ENCODE data around the gene CCDC121. TPM values are rescaled to one million over a fixed set of nuclear protein-coding genes. Genes with fewer than 3 reads are reported as not detected.
"Not testable (repeated sequence)": the region's sequence is repeated elsewhere in the genome, so short reads cannot be mapped to it uniquely, and the experiment has no call there.

Gene CCDC121
- polyA plus RNA-seq, 1 donor (not counting 4 experiments of a cell fraction or from before 2014, with no cell fraction given), result 1.1 TPM

DNA sequence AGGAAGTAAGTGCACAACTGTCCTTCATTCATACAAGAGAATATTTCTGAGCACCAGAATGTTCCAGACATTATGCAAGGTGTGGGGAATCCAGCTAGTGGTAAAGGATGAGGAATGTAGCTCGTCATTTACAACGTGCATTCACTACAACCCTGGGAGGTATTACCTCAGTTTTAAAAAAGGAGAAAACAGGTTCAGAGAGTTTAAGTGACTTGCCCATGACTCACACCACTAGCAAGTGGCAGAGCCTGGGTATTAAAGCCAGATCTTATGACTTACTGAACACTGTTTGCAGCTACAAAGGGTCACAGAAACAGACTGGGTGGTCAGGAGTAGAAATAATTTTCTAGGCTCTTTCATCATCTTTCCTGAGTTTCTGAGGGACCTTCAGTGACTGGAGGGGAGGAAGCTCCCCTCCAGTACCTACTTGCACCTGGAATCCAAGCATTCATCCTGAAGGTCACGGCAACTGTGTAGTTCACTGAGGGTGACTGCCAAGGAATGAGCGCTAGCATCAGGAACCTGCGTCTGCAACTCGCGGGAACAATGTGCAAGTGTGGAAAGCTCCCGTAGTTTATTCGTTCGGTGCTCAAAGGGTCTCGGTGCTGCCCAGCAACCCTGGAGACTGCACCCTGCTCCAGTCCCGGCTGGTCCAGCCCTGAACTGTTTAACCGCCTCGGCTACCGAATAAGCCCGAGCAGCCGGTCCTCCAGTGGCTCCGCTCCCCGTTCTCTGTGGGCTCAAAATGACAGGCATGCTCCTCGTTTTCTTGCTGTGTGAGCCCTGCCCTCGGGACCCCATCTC, 647 bp downstream of the CCDC121 start:
- peak; percentile 79 for FAIRE-seq

DNA sequence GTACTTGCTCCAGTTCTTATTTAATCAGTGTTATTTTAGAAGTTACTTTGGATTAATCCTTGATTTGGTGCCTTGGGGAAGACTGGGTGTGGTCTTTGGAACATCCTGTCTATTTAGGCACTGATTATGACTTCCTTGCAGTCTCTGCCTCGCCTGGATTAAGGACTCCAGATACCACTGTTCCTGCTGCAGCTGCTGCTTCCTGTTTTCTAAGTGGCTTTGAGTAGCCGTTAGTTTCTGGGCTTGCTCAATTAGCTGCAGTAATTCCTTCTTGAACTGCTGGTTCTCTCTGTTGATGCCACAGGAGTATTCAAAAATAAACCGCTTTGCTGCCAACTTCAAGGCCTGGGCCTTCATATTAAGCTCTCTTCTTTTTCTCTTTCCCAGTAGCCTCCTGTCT, 1.9 kb downstream of the CCDC121 start:
- Histone ChIP-seq H3K4me2 (ENCODE audit: control insufficient read depth, extremely low read depth, insufficient read depth, low read depth, low read length) (peak overlapping the region; percentile 76), H3K4me1 (ENCODE audit: control insufficient read depth, extremely low read depth, insufficient read depth, low read length) (peaks cover 41% of the 10 kb centered on the region), H3K27ac (ENCODE audit: control insufficient read depth, insufficient read depth, low read length) (peak overlapping the region; percentile 99), H3K79me2 (ENCODE audit: control insufficient read depth, insufficient read depth, low read length) (peaks cover 22% of the 10 kb centered on the region), H3K36me3 (ENCODE audit: control insufficient read depth in 2 of 2, extremely low read depth in 1 of 2, insufficient read depth in 2 of 2, low read length in 2 of 2) (peaks cover 6 to 16% of the 10 kb centered on the region in 2 experiments)
- H3K27me3 ChIP-seq (ENCODE audit: control insufficient read depth, extremely low read depth, insufficient read depth, low read length); H2AFZ ChIP-seq (ENCODE audit: control insufficient read depth, low read length); H3K9me1 ChIP-seq (ENCODE audit: control insufficient read depth, extremely low read depth, insufficient read depth, low read length); dilution Hi-C loops (cut with MboI; ENCODE audit: extremely low pct_ligation_motif_present, low sequenced_read_pairs); H4K20me1 ChIP-seq (ENCODE audit: control insufficient read depth, extremely low read depth, insufficient read depth, low read length); H3K9ac ChIP-seq (ENCODE audit: control insufficient read depth, extremely low read depth, insufficient read depth, low read length); H3K9me3 ChIP-seq (ENCODE audit: control insufficient read depth, low read depth, low read length); H3K4me3 ChIP-seq (ENCODE audit: control insufficient read depth in 2 of 3, extremely low read depth in 1 of 3, insufficient read depth in 2 of 3, low read depth in 1 of 3, low read length in 3 of 3); DNase-seq (ENCODE audit: low read depth, low spot score): not testable (repeated sequence)
- peak; percentile 73 for FAIRE-seq

More for the DNA sequence above, 647 bp downstream of the CCDC121 start:
- Histone ChIP-seq H3K36me3 (ENCODE audit: control insufficient read depth in 2 of 2, extremely low read depth in 1 of 2, insufficient read depth in 2 of 2, low read length in 2 of 2) (peaks cover 12 to 19% of the 10 kb centered on the region in 2 experiments), H3K9ac (ENCODE audit: control insufficient read depth, extremely low read depth, insufficient read depth, low read length) (peak overlapping the region; percentile 100), H3K4me2 (ENCODE audit: control insufficient read depth, extremely low read depth, insufficient read depth, low read depth, low read length) (peak overlapping the region; percentile 76), H3K9me1 (ENCODE audit: control insufficient read depth, extremely low read depth, insufficient read depth, low read length) (no peaks in the 10 kb centered on the region), H3K4me3 (ENCODE audit: control insufficient read depth in 2 of 3, extremely low read depth in 1 of 3, insufficient read depth in 2 of 3, low read depth in 1 of 3, low read length in 3 of 3) (peak overlapping the region; percentile 87 to 99 (median 97)), H3K27ac (ENCODE audit: control insufficient read depth, insufficient read depth, low read length) (peak overlapping the region; percentile 99), H3K9me3 (ENCODE audit: control insufficient read depth, low read depth, low read length) (no peaks in the 10 kb centered on the region), H3K79me2 (ENCODE audit: control insufficient read depth, insufficient read depth, low read length) (peaks cover 22% of the 10 kb centered on the region), H3K27me3 (ENCODE audit: control insufficient read depth, extremely low read depth, insufficient read depth, low read length) (no peaks in the 10 kb centered on the region), H2AFZ (ENCODE audit: control insufficient read depth, low read length) (no peak overlapping the region), H4K20me1 (ENCODE audit: control insufficient read depth, extremely low read depth, insufficient read depth, low read length) (no peaks in the 10 kb centered on the region), H3K4me1 (ENCODE audit: control insufficient read depth, extremely low read depth, insufficient read depth, low read length) (peaks cover 30% of the 10 kb centered on the region)
- dilution Hi-C loops (cut with MboI; ENCODE audit: extremely low pct_ligation_motif_present, low sequenced_read_pairs), result no loop called here
- DNase-seq (ENCODE audit: low read depth, low spot score), result peak; percentile 77
- no peak for TF ChIP-seq EZH2 (IDR thresholded peaks at IDR 0.05; ENCODE audit: low read length)
- TF ChIP-seq, protein P1, sequence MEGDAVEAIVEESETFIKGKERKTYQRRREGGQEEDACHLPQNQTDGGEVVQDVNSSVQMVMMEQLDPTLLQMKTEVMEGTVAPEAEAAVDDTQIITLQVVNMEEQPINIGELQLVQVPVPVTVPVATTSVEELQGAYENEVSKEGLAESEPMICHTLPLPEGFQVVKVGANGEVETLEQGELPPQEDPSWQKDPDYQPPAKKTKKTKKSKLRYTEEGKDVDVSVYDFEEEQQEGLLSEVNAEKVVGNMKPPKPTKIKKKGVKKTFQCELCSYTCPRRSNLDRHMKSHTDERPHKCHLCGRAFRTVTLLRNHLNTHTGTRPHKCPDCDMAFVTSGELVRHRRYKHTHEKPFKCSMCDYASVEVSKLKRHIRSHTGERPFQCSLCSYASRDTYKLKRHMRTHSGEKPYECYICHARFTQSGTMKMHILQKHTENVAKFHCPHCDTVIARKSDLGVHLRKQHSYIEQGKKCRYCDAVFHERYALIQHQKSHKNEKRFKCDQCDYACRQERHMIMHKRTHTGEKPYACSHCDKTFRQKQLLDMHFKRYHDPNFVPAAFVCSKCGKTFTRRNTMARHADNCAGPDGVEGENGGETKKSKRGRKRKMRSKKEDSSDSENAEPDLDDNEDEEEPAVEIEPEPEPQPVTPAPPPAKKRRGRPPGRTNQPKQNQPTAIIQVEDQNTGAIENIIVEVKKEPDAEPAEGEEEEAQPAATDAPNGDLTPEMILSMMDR (optimal IDR thresholded peaks at IDR 0.05 in 1 of 3, IDR thresholded peaks at IDR 0.05 in 1 of 3, conservative IDR thresholded peaks at IDR 0.05 in 1 of 3; ENCODE audit: extremely low read depth in 1 of 3, insufficient read depth in 2 of 3, low read length in 3 of 3), result no peak

DNA sequence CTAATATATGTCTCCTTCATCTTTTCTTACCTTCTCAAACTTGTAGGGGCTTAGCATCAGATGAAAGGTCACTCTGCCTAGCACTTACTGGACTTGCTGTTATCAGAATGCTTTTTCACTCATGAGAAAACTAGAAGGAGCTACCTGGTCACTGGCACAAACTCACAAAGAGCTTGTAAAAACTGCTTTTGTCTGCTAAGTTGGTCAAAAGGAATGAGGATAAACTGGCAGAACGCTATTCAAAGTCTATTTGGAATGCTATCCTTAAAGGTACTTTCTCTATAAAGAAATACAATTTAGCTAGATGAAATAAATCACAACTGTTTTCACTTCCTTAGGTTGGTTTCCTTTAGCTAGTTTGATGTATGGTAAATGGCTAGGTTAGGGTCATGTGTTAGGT, 2.5 kb downstream of the CCDC121 start:
- H2AFZ ChIP-seq (ENCODE audit: control insufficient read depth, low read length); H3K9ac ChIP-seq (ENCODE audit: control insufficient read depth, extremely low read depth, insufficient read depth, low read length); H3K4me2 ChIP-seq (ENCODE audit: control insufficient read depth, extremely low read depth, insufficient read depth, low read depth, low read length); H3K4me3 ChIP-seq (ENCODE audit: control insufficient read depth in 2 of 3, extremely low read depth in 1 of 3, insufficient read depth in 2 of 3, low read depth in 1 of 3, low read length in 3 of 3); DNase-seq (ENCODE audit: low read depth, low spot score); H3K9me1 ChIP-seq (ENCODE audit: control insufficient read depth, extremely low read depth, insufficient read depth, low read length); H3K9me3 ChIP-seq (ENCODE audit: control insufficient read depth, low read depth, low read length); H4K20me1 ChIP-seq (ENCODE audit: control insufficient read depth, extremely low read depth, insufficient read depth, low read length); dilution Hi-C loops (cut with MboI; ENCODE audit: extremely low pct_ligation_motif_present, low sequenced_read_pairs); H3K27me3 ChIP-seq (ENCODE audit: control insufficient read depth, extremely low read depth, insufficient read depth, low read length): not testable (repeated sequence)
- H3K27ac ChIP-seq (ENCODE audit: control insufficient read depth, insufficient read depth, low read length), result peak overlapping the region; percentile 4
- peaks cover 41% of the 10 kb centered on the region for H3K4me1 ChIP-seq (ENCODE audit: control insufficient read depth, extremely low read depth, insufficient read depth, low read length)
- peaks cover 19% of the 10 kb centered on the region for H3K79me2 ChIP-seq (ENCODE audit: control insufficient read depth, insufficient read depth, low read length)
- peak; percentile 9 for FAIRE-seq
- peaks cover 6 to 10% of the 10 kb centered on the region in 2 experiments for H3K36me3 ChIP-seq (ENCODE audit: control insufficient read depth in 2 of 2, extremely low read depth in 1 of 2, insufficient read depth in 2 of 2, low read length in 2 of 2)

Measured in keratinocyte (primary cell).